Activated CD4-positive, alpha-beta memory T cell treated with anti-CD3 and anti-CD28 coated beads, Interleukin-2, amount 10 ng/mL, durations not matched to agents 7 days and 5 days (primary cell): Measurements from ENCODE around the gene PEX14. TPM values are rescaled to one million over a fixed set of nuclear protein-coding genes. Genes with fewer than 3 reads are reported as not detected.
"Not testable (repeated sequence)": the region's sequence is repeated elsewhere in the genome, so short reads cannot be mapped to it uniquely, and the experiment has no call there.

ENCODE experiments used
- CTCF ChIA-PET: fragments of 350-600 bp; sonication (Branson Sonifier 250); formaldehyde crosslinking; loops from one replicate; lab custom pipeline; 2021; ENCODE audit warnings: antibody characterized with exemption, inconsistent platforms; lab: Charles Lee
- POLR2A ChIA-PET: fragments of 350-600 bp; sonication (Branson Sonifier 250); formaldehyde crosslinking; loops from one replicate; lab custom pipeline; 2021; ENCODE audit warnings: antibody characterized with exemption; lab: Charles Lee
- DNase-seq: peaks from one replicate; pipeline ENCODE4 v3.0.0-alpha.2; 2020
- H3K27ac Mint-ChIP-seq: one replicate; pipeline ENCODE4 v1.8.0; 2021; ENCODE audit warnings: mild to moderate bottlenecking, mixed read lengths
- H3K27me3 Mint-ChIP-seq: one replicate; pipeline ENCODE4 v1.8.0; 2021; ENCODE audit warnings: mixed read lengths
- H3K36me3 Mint-ChIP-seq: one replicate; pipeline ENCODE4 v1.8.0; 2021; ENCODE audit warnings: low read depth, mixed read lengths
- H3K4me1 Mint-ChIP-seq: one replicate; pipeline ENCODE4 v1.8.0; 2021; ENCODE audit warnings: mixed read lengths
- H3K4me3 Mint-ChIP-seq: one replicate; pipeline ENCODE4 v1.8.0; 2021; ENCODE audit warnings: mild to moderate bottlenecking, mixed read lengths
- H3K9me3 Mint-ChIP-seq: one replicate; pipeline ENCODE4 v1.8.0; 2021; ENCODE audit warnings: mixed read lengths
- total RNA-seq, 2 experiments: library from RNA; stranded (reverse); gene quantifications; one replicate each; pipeline ENCODE4 v1.2.3, GENCODE V29; 2021

PEX14 gene, protein sequence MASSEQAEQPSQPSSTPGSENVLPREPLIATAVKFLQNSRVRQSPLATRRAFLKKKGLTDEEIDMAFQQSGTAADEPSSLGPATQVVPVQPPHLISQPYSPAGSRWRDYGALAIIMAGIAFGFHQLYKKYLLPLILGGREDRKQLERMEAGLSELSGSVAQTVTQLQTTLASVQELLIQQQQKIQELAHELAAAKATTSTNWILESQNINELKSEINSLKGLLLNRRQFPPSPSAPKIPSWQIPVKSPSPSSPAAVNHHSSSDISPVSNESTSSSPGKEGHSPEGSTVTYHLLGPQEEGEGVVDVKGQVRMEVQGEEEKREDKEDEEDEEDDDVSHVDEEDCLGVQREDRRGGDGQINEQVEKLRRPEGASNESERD
- 10 to 100 TPM; 18.9 to 20.1 TPM for total RNA-seq

DNA sequence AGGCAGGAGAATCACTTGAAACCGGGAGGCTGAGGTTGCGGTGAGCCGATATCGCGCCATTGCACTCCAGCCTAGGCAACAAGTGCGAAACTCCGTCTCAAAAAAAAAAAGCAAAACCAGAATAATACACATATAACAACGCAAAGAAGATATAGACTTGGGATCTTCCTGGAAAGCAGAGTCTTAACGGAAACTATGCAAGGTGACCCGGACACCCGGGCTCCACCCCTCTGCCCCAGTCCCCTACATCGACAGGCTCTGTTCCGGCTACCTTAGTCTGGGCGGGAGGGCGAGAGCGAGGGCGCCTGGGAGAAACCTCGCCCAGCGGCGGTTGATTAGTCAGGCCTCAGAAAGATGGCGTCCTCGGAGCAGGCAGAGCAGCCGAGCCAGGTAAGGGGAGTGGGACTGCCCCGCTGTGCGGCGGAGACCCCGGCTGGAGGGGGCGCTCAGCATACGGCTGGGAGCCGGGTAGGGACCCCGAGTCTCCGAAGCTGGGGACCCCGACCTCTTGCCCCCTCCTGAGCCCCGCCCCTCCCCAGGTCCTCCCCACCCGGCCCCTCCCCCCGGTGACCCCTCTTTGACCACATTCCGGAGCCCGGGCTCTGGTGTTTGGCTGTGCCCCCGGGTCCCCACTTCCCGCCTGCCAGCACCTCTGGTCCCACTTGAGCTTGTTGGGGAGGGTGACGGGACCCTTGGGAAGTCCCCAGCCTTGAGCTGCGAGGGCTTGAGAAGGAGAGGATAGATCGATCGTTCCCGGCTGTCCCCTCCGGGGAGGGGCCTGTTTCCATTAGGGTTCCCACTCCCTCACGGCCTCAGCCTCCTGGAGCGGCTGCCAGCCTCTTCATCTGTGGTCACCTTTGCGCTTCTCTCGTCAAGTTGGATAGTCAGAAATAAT, at the start of gene PEX14:
PEX14 (plus strand) TSS at position 338 of the 895 bp plus-strand sequence; CDS start at position 355, 17 bp downstream.
- POLR2A ChIA-PET: interaction anchor here (0.7 to 1.5 kb wide), 9 partner anchors 11 to 531 kb away, joined by 3 to 11 read pairs (median 4); partner anchors contain the start of genes CENPS, LZIC, NMNAT1 and PGD
- H3K4me3 Mint-ChIP-seq: peak within 1 kb of the TSS; percentile 92

DNA sequence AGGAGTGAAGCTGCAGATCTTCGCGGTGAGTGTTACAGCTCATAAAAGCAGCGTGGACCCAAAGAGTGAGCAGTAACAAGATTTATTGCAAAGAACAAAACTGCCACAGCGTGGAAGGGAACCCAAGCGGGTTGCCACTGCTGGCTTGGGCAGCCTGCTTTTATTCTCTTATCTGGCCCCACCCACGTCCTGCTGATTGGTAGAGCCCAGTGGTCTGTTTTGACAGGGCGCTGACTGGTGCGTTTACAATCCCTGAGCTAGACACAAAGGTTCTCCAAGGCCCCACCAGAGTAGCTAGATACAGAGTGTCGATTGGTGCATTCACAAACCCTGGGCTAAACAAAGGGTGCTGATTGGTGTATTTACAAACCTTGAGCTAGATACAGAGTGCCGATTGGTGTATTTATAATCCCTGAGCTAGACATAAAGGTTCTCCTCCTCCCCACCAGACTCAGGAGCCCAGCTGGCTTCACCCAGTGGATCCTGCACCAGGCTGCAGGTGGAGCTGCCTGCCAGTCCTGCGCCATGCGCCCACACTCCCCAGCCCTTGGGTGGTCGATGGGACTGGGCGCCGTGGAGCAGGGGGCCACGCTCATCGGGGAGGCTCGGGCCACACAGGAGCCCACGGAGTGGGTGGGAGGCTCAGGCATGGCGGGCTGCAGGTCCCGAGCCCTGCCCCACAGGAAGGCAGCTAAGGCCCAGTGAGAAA, 48.8 kb upstream of the PEX14 start:
- H3K27ac Mint-ChIP-seq, POLR2A ChIA-PET: not testable (repeated sequence)
- CTCF ChIA-PET: interaction anchor here (0.9 to 1.3 kb wide), 2 partner anchors 49 to 557 kb away, joined by 3 to 6 read pairs; no protein-coding TSS in a partner anchor

More for the DNA sequence above, at the start of gene PEX14:
- H3K4me1 Mint-ChIP-seq: peaks cover 50% of the 10 kb centered on the region
- no peaks in the 10 kb centered on the region for H3K9me3 Mint-ChIP-seq
- no peaks in the 10 kb centered on the region for H3K27me3 Mint-ChIP-seq
- peak; percentile 92 for DNase-seq
- H3K27ac Mint-ChIP-seq: peak within 1 kb of the TSS; percentile 80
- peaks cover 10% of the 10 kb centered on the region for H3K36me3 Mint-ChIP-seq
- CTCF ChIA-PET: interaction anchor here (1.0 to 1.3 kb wide), 3 partner anchors 20 to 44 kb away, joined by 3 to 8 read pairs (median 4); partner anchors contain the start of gene CENPS

GRCh38 chr1:10426535-10426848, 48.3 kb upstream of the PEX14 start:
- H3K27me3 Mint-ChIP-seq, POLR2A ChIA-PET, DNase-seq, H3K4me3 Mint-ChIP-seq, H3K9me3 Mint-ChIP-seq, H3K36me3 Mint-ChIP-seq, H3K27ac Mint-ChIP-seq: not testable (repeated sequence)
- CTCF ChIA-PET: interaction anchor here (0.9 to 1.3 kb wide), 2 partner anchors 49 to 558 kb away, joined by 3 to 6 read pairs; no protein-coding TSS in a partner anchor
- H3K4me1 Mint-ChIP-seq: peaks cover 32% of the 10 kb centered on the region

More for the DNA sequence above, 48.8 kb upstream of the PEX14 start:
- not testable (repeated sequence) for H3K9me3 Mint-ChIP-seq, H3K4me3 Mint-ChIP-seq, H3K36me3 Mint-ChIP-seq, DNase-seq, H3K27me3 Mint-ChIP-seq
- H3K4me1 Mint-ChIP-seq: peaks cover 26% of the 10 kb centered on the region

DNA sequence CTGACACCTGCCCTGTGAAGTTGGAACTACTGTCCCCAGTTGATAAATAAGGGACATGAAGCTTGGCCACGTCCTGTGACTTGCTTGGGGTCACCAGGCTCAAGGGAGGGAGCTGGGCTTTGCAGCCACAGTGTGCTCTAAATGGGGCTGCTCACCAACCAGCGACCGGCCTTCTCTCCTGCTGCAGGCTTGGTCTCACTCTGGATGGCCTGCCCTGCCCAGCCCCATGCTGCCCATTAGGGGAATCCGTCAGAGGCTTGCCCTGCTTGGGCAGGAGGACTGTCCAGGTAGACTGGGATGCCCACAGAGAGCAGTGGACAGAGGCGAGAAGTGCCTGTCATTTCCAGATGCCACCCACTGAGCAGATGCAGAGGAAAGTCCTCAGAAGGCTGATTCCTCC, 45.8 kb upstream of the PEX14 start:
- ChIA-PET POLR2A (interaction anchor here (1.0 to 3.3 kb wide), 5 partner anchors 14 to 485 kb away, joined by 3 to 30 read pairs (median 11); partner anchors contain the start of genes CORT, LZIC, NMNAT1 and PGD), CTCF (interaction anchor here (0.5 to 5.4 kb wide), 12 partner anchors 10 to 1216 kb away, joined by 3 to 106 read pairs (median 4); partner anchors contain the start of genes KIF1B, LZIC and NMNAT1)
- Mint-ChIP-seq H3K4me1 (peaks cover 39% of the 10 kb centered on the region), H3K27ac (no peak overlapping the region), H3K9me3 (no peaks in the 10 kb centered on the region), H3K27me3 (no peaks in the 10 kb centered on the region), H3K4me3 (peak overlapping the region; percentile 86), H3K36me3 (no peaks in the 10 kb centered on the region)
- DNase-seq: no peak

DNA sequence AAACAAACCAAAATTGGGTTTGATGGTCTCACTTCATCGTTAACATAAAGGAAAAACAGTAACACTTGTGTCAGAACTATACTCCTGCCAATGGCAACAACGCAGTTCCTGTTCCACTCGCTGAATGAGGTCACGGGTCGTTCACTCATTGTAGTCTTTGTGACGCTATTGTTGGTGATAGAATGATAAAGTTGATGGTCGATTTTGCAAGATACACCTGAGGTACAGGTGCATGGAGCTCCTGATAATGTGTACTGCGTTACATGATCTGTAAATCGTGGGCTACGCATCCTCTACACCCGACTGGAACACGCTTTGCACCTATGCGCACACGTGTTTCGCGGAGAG, 44.9 kb upstream of the PEX14 start:
- Mint-ChIP-seq H3K4me1 (peaks cover 39% of the 10 kb centered on the region), H3K9me3 (no peaks in the 10 kb centered on the region), H3K27me3 (no peaks in the 10 kb centered on the region), H3K4me3 (peak overlapping the region; percentile 86), H3K36me3 (no peaks in the 10 kb centered on the region), H3K27ac (peak overlapping the region; percentile 79)
- ChIA-PET POLR2A (interaction anchor here (0.6 to 3.3 kb wide), 17 partner anchors 10 to 714 kb away, joined by 3 to 30 read pairs (median 4); partner anchors contain the start of genes CORT, KIF1B, LZIC and NMNAT1), CTCF (interaction anchor here (0.6 to 5.4 kb wide), 23 partner anchors 9 to 777 kb away, joined by 3 to 106 read pairs (median 4); partner anchors contain the start of genes KIF1B, LZIC, NMNAT1 and PGD)
- DNase-seq: peak; percentile 46

- peak; percentile 85 for DNase-seq
- Mint-ChIP-seq H3K9me3 (no peaks in the 10 kb centered on the region), H3K4me3 (peak within 1 kb of the TSS; percentile 86), H3K36me3 (no peaks in the 10 kb centered on the region), H3K27me3 (no peaks in the 10 kb centered on the region), H3K4me1 (peaks cover 39% of the 10 kb centered on the region), H3K27ac (peak within 1 kb of the TSS; percentile 79)
- CTCF ChIA-PET: interaction anchor here (0.6 to 5.4 kb wide), 27 partner anchors 9 to 777 kb away, joined by 3 to 106 read pairs (median 4); partner anchors contain the start of genes KIF1B, LZIC, NMNAT1 and PEX14
- POLR2A ChIA-PET: interaction anchor here (0.6 to 3.3 kb wide), 23 partner anchors 9 to 715 kb away, joined by 3 to 30 read pairs (median 4); partner anchors contain the start of genes CORT, KIF1B, LZIC and NMNAT1
Measured at GRCh38 chr1:10430216-10431069, 44.3 kb upstream of the PEX14 start, which contains the start of gene CENPS. Gene CENPS, plus strand, starts transcription at chr1:10430433. Its CDS starts 85 bp downstream, at chr1:10430518.

DNA sequence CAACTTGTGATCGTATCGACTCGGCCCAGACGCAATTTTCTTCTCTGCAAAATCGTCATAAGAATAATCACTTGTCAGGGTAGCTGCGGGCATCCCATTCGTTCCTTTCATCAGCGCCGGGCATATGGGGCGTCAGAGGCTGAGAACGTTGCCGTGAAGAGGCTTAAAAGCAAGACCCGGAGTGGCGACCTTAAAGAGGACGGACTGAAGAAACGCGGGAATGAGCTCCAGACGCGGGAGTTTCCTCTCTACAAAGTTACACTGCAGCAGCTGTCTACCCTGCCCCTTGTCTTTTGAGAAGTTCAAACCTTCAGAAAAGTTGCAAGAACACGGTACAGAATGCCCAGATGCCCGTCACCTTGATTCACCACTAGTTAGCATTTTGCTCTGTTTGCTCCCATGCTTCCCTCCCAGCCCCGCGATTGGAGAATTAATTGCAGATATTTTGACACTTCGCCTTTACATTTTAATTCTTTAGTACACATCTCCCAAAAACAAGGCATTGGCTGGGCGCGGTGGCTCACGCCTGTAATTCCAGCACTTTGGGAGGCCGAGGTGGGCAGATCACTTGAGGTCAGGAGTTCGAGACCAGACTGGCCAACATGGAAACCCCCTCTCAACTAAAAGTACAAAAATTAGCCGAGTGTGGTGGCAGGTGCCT, 43.5 kb upstream of the PEX14 start:
- Mint-ChIP-seq H3K27me3 (no peaks in the 10 kb centered on the region), H3K36me3 (no peaks in the 10 kb centered on the region), H3K4me3 (peak overlapping the region; percentile 86), H3K27ac (peak overlapping the region; percentile 79), H3K4me1 (peaks cover 39% of the 10 kb centered on the region), H3K9me3 (no peaks in the 10 kb centered on the region)
- ChIA-PET POLR2A (interaction anchor here (0.7 to 3.3 kb wide), 14 partner anchors 9 to 716 kb away, joined by 3 to 30 read pairs (median 4); partner anchors contain the start of genes CORT, KIF1B, LZIC and NMNAT1), CTCF (interaction anchor here (0.6 to 5.4 kb wide), 10 partner anchors 12 to 563 kb away, joined by 3 to 106 read pairs (median 7); partner anchors contain the start of genes DFFA and KIF1B)
- no peak for DNase-seq

DNA sequence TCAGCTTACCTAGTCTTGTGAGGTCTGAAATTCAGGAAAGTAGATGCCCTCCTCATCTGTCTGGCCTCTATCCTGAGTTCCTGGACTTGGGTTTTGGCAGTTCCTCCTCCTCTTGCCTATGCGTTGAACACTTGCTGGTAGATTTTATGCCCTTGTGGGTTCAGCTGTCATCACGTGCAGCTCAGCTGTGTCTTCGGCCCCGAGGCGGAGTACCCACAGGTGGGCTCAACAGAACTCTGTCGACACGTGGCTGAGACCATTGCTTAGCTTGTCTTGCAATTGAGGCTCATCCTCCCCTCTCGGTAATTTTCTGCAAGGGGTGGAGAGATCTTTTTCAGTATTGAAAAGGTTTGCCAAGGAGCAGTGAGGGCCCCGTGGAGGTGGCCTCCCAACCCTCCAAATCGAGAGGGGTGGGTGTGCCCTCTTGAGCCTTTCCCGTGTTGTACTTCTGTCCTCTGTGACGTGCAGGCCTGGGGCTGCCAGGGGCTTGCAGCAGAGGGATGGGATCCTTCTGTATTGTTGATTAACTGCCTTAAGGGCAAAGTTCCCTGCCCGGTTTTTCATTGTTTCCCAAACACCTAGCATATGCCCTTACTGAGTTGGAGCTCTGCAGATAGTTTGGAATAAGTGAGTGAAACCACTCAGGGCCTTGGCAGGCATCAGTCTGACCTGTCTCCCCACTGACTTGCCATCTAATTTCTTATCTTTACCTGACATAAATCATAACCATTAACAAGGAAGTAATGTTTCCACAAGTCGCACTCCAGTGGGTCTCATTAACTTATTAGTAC, 41.6 kb upstream of the PEX14 start:
- Mint-ChIP-seq H3K36me3 (no peaks in the 10 kb centered on the region), H3K4me3 (no peak overlapping the region), H3K4me1 (peaks cover 35% of the 10 kb centered on the region), H3K27me3 (no peaks in the 10 kb centered on the region), H3K27ac (no peak overlapping the region), H3K9me3 (no peaks in the 10 kb centered on the region)
- ChIA-PET CTCF (interaction anchor here (5.4 kb wide), 1 partner anchor 60 kb away, joined by 106 read pairs; no protein-coding TSS in a partner anchor), POLR2A (interaction anchor here (1.3 to 1.5 kb wide), 3 partner anchors 9 to 59 kb away, joined by 3 to 4 read pairs (median 4); no protein-coding TSS in a partner anchor)
- no peak for DNase-seq

- Mint-ChIP-seq H3K4me1 (peaks cover 30% of the 10 kb centered on the region), H3K4me3 (no peak overlapping the region), H3K27ac (no peak overlapping the region), H3K9me3 (no peaks in the 10 kb centered on the region), H3K27me3 (no peaks in the 10 kb centered on the region), H3K36me3 (no peaks in the 10 kb centered on the region)
- no peak for DNase-seq
- CTCF ChIA-PET: interaction anchor here (1.1 kb wide), 1 partner anchor 60 kb away, joined by 5 read pairs; no protein-coding TSS in a partner anchor
- POLR2A ChIA-PET: interaction anchor here (1.3 to 1.5 kb wide), 2 partner anchors 9 to 58 kb away, joined by 3 to 4 read pairs; no protein-coding TSS in a partner anchor
Measured at GRCh38 chr1:10433790-10434189, 41.0 kb upstream of the PEX14 start.

DNA sequence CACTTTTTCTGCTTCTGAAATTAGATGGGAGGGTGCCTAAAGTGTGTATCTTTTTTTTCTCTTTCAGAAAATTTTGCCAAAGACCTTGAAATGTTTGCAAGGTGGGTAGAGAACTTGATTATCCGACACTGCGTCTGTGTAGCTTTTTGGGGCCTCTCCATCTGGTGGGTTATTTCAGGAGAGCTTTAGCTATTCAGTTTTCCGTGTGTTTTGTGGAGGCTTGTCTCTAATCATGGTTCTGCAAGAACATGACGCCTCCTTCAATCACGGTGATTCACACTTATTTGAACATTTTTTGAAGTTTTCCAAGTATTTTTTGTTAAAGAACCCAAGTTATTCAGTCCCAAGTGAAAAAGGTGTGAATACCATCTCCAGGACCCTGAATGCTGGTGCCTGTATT, 40.2 kb upstream of the PEX14 start:
- no peak overlapping the region for H3K4me3 Mint-ChIP-seq
- POLR2A ChIA-PET: interaction anchor here (0.5 to 1.3 kb wide), 2 partner anchors 58 to 166 kb away, joined by 3 read pairs; no protein-coding TSS in a partner anchor
- H3K9me3 Mint-ChIP-seq: no peaks in the 10 kb centered on the region
- CTCF ChIA-PET: interaction anchor here (1.1 to 1.9 kb wide), 2 partner anchors 59 to 225 kb away, joined by 5 read pairs; partner anchors contain the start of gene KIF1B
- no peaks in the 10 kb centered on the region for H3K27me3 Mint-ChIP-seq
- H3K4me1 Mint-ChIP-seq: peaks cover 23% of the 10 kb centered on the region
- H3K27ac Mint-ChIP-seq: no peak overlapping the region
- no peaks in the 10 kb centered on the region for H3K36me3 Mint-ChIP-seq
- no peak for DNase-seq
